Upper lobe of right lung (tissue), 1 donor: ENCODE measurements around the gene NAXE. TPM values are rescaled to one million over a fixed set of nuclear protein-coding genes. Genes with fewer than 3 reads are reported as not detected.

Experiments
- ATAC-seq: fragments of 200-7000 bp; cut with Tn5 transposase; one replicate; pipeline ENCODE4 v1.9.1; 2020; ENCODE audit warnings: mild to moderate bottlenecking, moderate library complexity
- DNase-seq: peaks from one replicate; pipeline ENCODE4 v3.0.0-alpha.2; 2020
- H3K27ac ChIP-seq: fragments of 200-600 bp; one replicate; pipeline ENCODE4 v1.8.0; 2022
- H3K27me3 ChIP-seq: fragments of 200-600 bp; one replicate; pipeline ENCODE4 v1.8.0; 2022; ENCODE audit warnings: mild to moderate bottlenecking
- H3K36me3 ChIP-seq: fragments of 200-600 bp; one replicate; pipeline ENCODE4 v1.8.0; 2022
- H3K4me1 ChIP-seq: fragments of 200-600 bp; one replicate; pipeline ENCODE4 v1.8.0; 2022
- H3K4me3 ChIP-seq: fragments of 200-600 bp; one replicate; pipeline ENCODE4 v1.8.0; 2022; ENCODE audit warnings: mild to moderate bottlenecking
- H3K9me3 ChIP-seq: fragments of 200-600 bp; one replicate; pipeline ENCODE4 v1.8.0; 2022
- CTCF ChIP-seq: fragments of 200-600 bp; IDR thresholded peaks from one replicate; pipeline ENCODE4 v1.8.0; 2022; ENCODE audit warnings: antibody characterized with exemption
- intact Hi-C: fragments of 100-400 bp; cut with DNase I; formaldehyde crosslinking; loops from one replicate; pipeline ENCODE4 v1.11.0; 2022
- total RNA-seq: library from RNA; stranded (reverse); fragmentation: NEBNext Ultra II Directional; extraction: Animal tissue kit (Norgen Biotek cat#: 25700); gene quantifications from one replicate; pipeline ENCODE4 v1.2.1, GENCODE V29; 2021
- donor health status: DM: no; HTN: yes; CAD: no; lungs with severe emphysema.

NAXE gene
- total RNA-seq, 1 donor from 2014 or later: 69.2 TPM

GRCh38 chr1:156639601-156640101 lies 48.1 kb downstream of the NAXE start:
- TF ChIP-seq CTCF: no peak
- no peak for ATAC-seq
- DNase-seq: no peak
- intact Hi-C loops: no loop called here
- no peaks in the 10 kb centered on the region for H3K9me3 ChIP-seq
- H3K36me3 ChIP-seq: no peaks in the 10 kb centered on the region
- H3K4me1 ChIP-seq: peaks cover 14% of the 10 kb centered on the region
- H3K27me3 ChIP-seq: peaks cover 69% of the 10 kb centered on the region
- H3K4me3 ChIP-seq: no peak overlapping the region
- no peak overlapping the region for H3K27ac ChIP-seq

- no peaks in the 10 kb centered on the region for H3K36me3 ChIP-seq
- no peak for DNase-seq
- no peak for TF ChIP-seq CTCF
- peaks cover 81% of the 10 kb centered on the region for H3K27me3 ChIP-seq
- no peaks in the 10 kb centered on the region for H3K9me3 ChIP-seq
- ATAC-seq: no peak
- intact Hi-C loops: no loop called here
- H3K4me3 ChIP-seq: no peak overlapping the region
- no peak overlapping the region for H3K27ac ChIP-seq
- peaks cover 14% of the 10 kb centered on the region for H3K4me1 ChIP-seq
Measured at GRCh38 chr1:156640842-156641706, 49.5 kb downstream of the NAXE start.

GRCh38 chr1:156641761-156642264 lies 50.2 kb downstream of the NAXE start, which contains the start of gene BCAN:
Gene BCAN, plus strand, starts transcription at chr1:156642117. Its CDS starts 3,938 bp downstream, at chr1:156646055.
- no peak for TF ChIP-seq CTCF
- Histone ChIP-seq H3K27ac (no peak within 1 kb of the TSS), H3K4me1 (peaks cover 14% of the 10 kb centered on the region), H3K36me3 (no peaks in the 10 kb centered on the region), H3K4me3 (peak within 1 kb of the TSS; percentile 23), H3K27me3 (peaks cover 85% of the 10 kb centered on the region), H3K9me3 (no peaks in the 10 kb centered on the region)
- ATAC-seq (peak; percentile 7), DNase-seq (no peak)
- intact Hi-C loops: no loop called here

GRCh38 chr1:156642265-156643048 lies 50.9 kb downstream of the NAXE start:
- H3K27ac ChIP-seq: no peak overlapping the region
- H3K4me1 ChIP-seq: peaks cover 14% of the 10 kb centered on the region
- peaks cover 88% of the 10 kb centered on the region for H3K27me3 ChIP-seq
- no peak for DNase-seq
- peak overlapping the region; percentile 23 for H3K4me3 ChIP-seq
- H3K36me3 ChIP-seq: no peaks in the 10 kb centered on the region
- no peak for TF ChIP-seq CTCF
- intact Hi-C loops: no loop called here
- no peak for ATAC-seq
- H3K9me3 ChIP-seq: no peaks in the 10 kb centered on the region

GRCh38 chr1:156643049-156643777 lies 51.6 kb downstream of the NAXE start:
- DNase-seq: no peak
- TF ChIP-seq CTCF: no peak
- Histone ChIP-seq H3K4me3 (no peak overlapping the region), H3K4me1 (peaks cover 14% of the 10 kb centered on the region), H3K27ac (no peak overlapping the region), H3K36me3 (no peaks in the 10 kb centered on the region), H3K27me3 (peaks cover 87% of the 10 kb centered on the region), H3K9me3 (no peaks in the 10 kb centered on the region)
- intact Hi-C loops: no loop called here
- no peak for ATAC-seq
